Right renal pelvis (tissue), 4 donors: ENCODE measurements around the gene CDADC1. TPM values are rescaled to one million over a fixed set of nuclear protein-coding genes. Genes with fewer than 3 reads are reported as not detected.

ENCODE experiments used
- polyA plus RNA-seq, 4 donors: library from polyadenylated mRNA; unstranded; fragments of 120-200 nt; gene quantifications; one replicate each; pipeline ENCODE4 v1.2.1, GENCODE V29; 2013; ENCODE audit not compliant: insufficient read length in 4 of 4

Gene CDADC1
- polyA plus RNA-seq, 4 donors = 13.0 to 18.9 (median 14.1) TPM

Other genes starting within 250 kb of the CDADC1 start
- under 1 TPM in 2 of 4 donors, not detected in 2; 0.10 to 0.27 TPM for gene MLNR, start 27.6 kb upstream of the CDADC1 start, polyA plus RNA-seq
- gene CAB39L, start 196.1 kb downstream of the CDADC1 start, polyA plus RNA-seq = 10 to 100 TPM; 17.4 to 24.4 (median 19.8) TPM
- gene SETDB2, start 196.3 kb downstream of the CDADC1 start, polyA plus RNA-seq = 10 to 100 TPM; 19.0 to 22.9 (median 21.0) TPM
- 10 to 100 TPM; 26.8 to 42.5 (median 35.7) TPM for gene PHF11, start 248.0 kb downstream of the CDADC1 start, polyA plus RNA-seq